ENCODE measurements around the gene COL18A1. TPM values are rescaled to one million over a fixed set of nuclear protein-coding genes. Genes with fewer than 3 reads are reported as not detected.

COL18A1 gene
- total and polyA plus RNA-seq, 3 experiments from 2014 or later: 1.9 to 4.7 (median 2.2) TPM

GRCh38 chr21:45494135-45494850 lies 89.3 kb downstream of the COL18A1 start:
- CTCF ChIA-PET: no interaction called here
- Mint-ChIP-seq H3K27ac (no peak overlapping the region), H3K4me1 (no peaks in the 10 kb centered on the region), H3K9me3 (no peaks in the 10 kb centered on the region), H3K4me3 (no peak overlapping the region), H3K36me3 (no peaks in the 10 kb centered on the region), H3K27me3 (no peaks in the 10 kb centered on the region)
- POLR2A ChIA-PET: no interaction called here
- no peaks in the 10 kb centered on the region for H3K27me3 ChIP-seq (ENCODE audit: insufficient read depth, low read length, poor library complexity, severe bottlenecking)
- H3K4me1 ChIP-seq (ENCODE audit: insufficient read depth, low read length): peaks cover 2% of the 10 kb centered on the region
- no peaks in the 10 kb centered on the region for H3K36me3 ChIP-seq (ENCODE audit: insufficient read depth, low read length)
- DNase-seq: no peak
- no peak overlapping the region for H3K4me3 ChIP-seq (ENCODE audit: low read length)
- no peaks in the 10 kb centered on the region for H3K9me3 ChIP-seq (ENCODE audit: low read length)
- H3K27ac ChIP-seq (ENCODE audit: low read depth, low read length): no peak overlapping the region

GRCh38 chr21:45494851-45495680 lies 90.1 kb downstream of the COL18A1 start:
- CTCF ChIA-PET: no interaction called here

GRCh38 chr21:45496151-45496967 lies 91.4 kb downstream of the COL18A1 start:
- H3K36me3 Mint-ChIP-seq: no peaks in the 10 kb centered on the region
- no peak overlapping the region for H3K4me3 Mint-ChIP-seq
- H3K27ac Mint-ChIP-seq: no peak overlapping the region
- POLR2A ChIA-PET: no interaction called here
- no peaks in the 10 kb centered on the region for H3K9me3 Mint-ChIP-seq
- H3K4me3 ChIP-seq (ENCODE audit: low read length): no peak overlapping the region
- no peaks in the 10 kb centered on the region for H3K36me3 ChIP-seq (ENCODE audit: insufficient read depth, low read length)
- no peak overlapping the region for H3K27ac ChIP-seq (ENCODE audit: low read depth, low read length)
- peak in 1 of 5 donors; percentile 17 for DNase-seq
- H3K9me3 ChIP-seq (ENCODE audit: low read length): no peaks in the 10 kb centered on the region
- H3K27me3 ChIP-seq (ENCODE audit: insufficient read depth, low read length, poor library complexity, severe bottlenecking): no peaks in the 10 kb centered on the region
- H3K27me3 Mint-ChIP-seq: no peaks in the 10 kb centered on the region
- H3K4me1 ChIP-seq (ENCODE audit: insufficient read depth, low read length): no peaks in the 10 kb centered on the region
- CTCF ChIA-PET: no interaction called here
- peaks cover 0 to 2% (median 0%) of the 10 kb centered on the region in 3 donors for H3K4me1 Mint-ChIP-seq

More at GRCh38 chr21:45494851-45495680, 90.1 kb downstream of the COL18A1 start:
- Mint-ChIP-seq H3K9me3 (no peaks in the 10 kb centered on the region), H3K36me3 (no peaks in the 10 kb centered on the region), H3K27me3 (no peaks in the 10 kb centered on the region), H3K4me1 (peaks cover 0 to 2% (median 0%) of the 10 kb centered on the region in 3 donors), H3K27ac (no peak overlapping the region), H3K4me3 (no peak overlapping the region)
- Histone ChIP-seq H3K4me3 (ENCODE audit: low read length) (no peak overlapping the region), H3K27me3 (ENCODE audit: insufficient read depth, low read length, poor library complexity, severe bottlenecking) (no peaks in the 10 kb centered on the region), H3K4me1 (ENCODE audit: insufficient read depth, low read length) (no peaks in the 10 kb centered on the region), H3K9me3 (ENCODE audit: low read length) (no peaks in the 10 kb centered on the region), H3K27ac (ENCODE audit: low read depth, low read length) (no peak overlapping the region), H3K36me3 (ENCODE audit: insufficient read depth, low read length) (no peaks in the 10 kb centered on the region)
- POLR2A ChIA-PET: no interaction called here
- DNase-seq: no peak

GRCh38 chr21:45496968-45497845 lies 92.2 kb downstream of the COL18A1 start:
- CTCF ChIA-PET: no interaction called here
- Mint-ChIP-seq H3K36me3 (no peaks in the 10 kb centered on the region), H3K27me3 (no peaks in the 10 kb centered on the region), H3K4me1 (peaks cover 0 to 2% (median 0%) of the 10 kb centered on the region in 3 donors), H3K9me3 (no peaks in the 10 kb centered on the region), H3K27ac (no peak overlapping the region), H3K4me3 (no peak overlapping the region)
- Histone ChIP-seq H3K4me1 (ENCODE audit: insufficient read depth, low read length) (no peaks in the 10 kb centered on the region), H3K4me3 (ENCODE audit: low read length) (no peak overlapping the region), H3K9me3 (ENCODE audit: low read length) (no peaks in the 10 kb centered on the region), H3K27me3 (ENCODE audit: insufficient read depth, low read length, poor library complexity, severe bottlenecking) (no peaks in the 10 kb centered on the region), H3K27ac (ENCODE audit: low read depth, low read length) (no peak overlapping the region), H3K36me3 (ENCODE audit: insufficient read depth, low read length) (no peaks in the 10 kb centered on the region)
- DNase-seq: peak in 1 of 5 donors; percentile 27
- POLR2A ChIA-PET: no interaction called here

- Mint-ChIP-seq H3K27ac (no peak overlapping the region), H3K36me3 (no peaks in the 10 kb centered on the region), H3K4me1 (peaks cover 0 to 2% (median 0%) of the 10 kb centered on the region in 3 donors), H3K4me3 (no peak overlapping the region), H3K27me3 (no peaks in the 10 kb centered on the region), H3K9me3 (no peaks in the 10 kb centered on the region)
- H3K4me1 ChIP-seq (ENCODE audit: insufficient read depth, low read length): no peaks in the 10 kb centered on the region
- H3K9me3 ChIP-seq (ENCODE audit: low read length): no peaks in the 10 kb centered on the region
- no peak overlapping the region for H3K4me3 ChIP-seq (ENCODE audit: low read length)
- no peaks in the 10 kb centered on the region for H3K36me3 ChIP-seq (ENCODE audit: insufficient read depth, low read length)
- ChIA-PET CTCF (no interaction called here), POLR2A (no interaction called here)
- no peak overlapping the region for H3K27ac ChIP-seq (ENCODE audit: low read depth, low read length)
- no peaks in the 10 kb centered on the region for H3K27me3 ChIP-seq (ENCODE audit: insufficient read depth, low read length, poor library complexity, severe bottlenecking)
- peak in 1 of 5 donors; percentile 26 for DNase-seq
These were observed 93.1 kb downstream of the COL18A1 start for GRCh38 chr21:45497846-45498645.

GRCh38 chr21:45498646-45499000 lies 93.7 kb downstream of the COL18A1 start:
- Mint-ChIP-seq H3K9me3 (no peaks in the 10 kb centered on the region), H3K36me3 (no peaks in the 10 kb centered on the region), H3K4me3 (no peak overlapping the region), H3K27me3 (no peaks in the 10 kb centered on the region), H3K27ac (no peak overlapping the region), H3K4me1 (peaks cover 0 to 2% (median 0%) of the 10 kb centered on the region in 3 donors)
- POLR2A ChIA-PET: no interaction called here
- CTCF ChIA-PET: no interaction called here
- no peak overlapping the region for H3K27ac ChIP-seq (ENCODE audit: low read depth, low read length)
- no peak for DNase-seq
- no peaks in the 10 kb centered on the region for H3K36me3 ChIP-seq (ENCODE audit: insufficient read depth, low read length)
- no peaks in the 10 kb centered on the region for H3K27me3 ChIP-seq (ENCODE audit: insufficient read depth, low read length, poor library complexity, severe bottlenecking)
- H3K9me3 ChIP-seq (ENCODE audit: low read length): no peaks in the 10 kb centered on the region
- H3K4me1 ChIP-seq (ENCODE audit: insufficient read depth, low read length): no peaks in the 10 kb centered on the region
- no peak overlapping the region for H3K4me3 ChIP-seq (ENCODE audit: low read length)

- H3K27me3 ChIP-seq (ENCODE audit: insufficient read depth, low read length, poor library complexity, severe bottlenecking): no peaks in the 10 kb centered on the region
- Mint-ChIP-seq H3K27me3 (no peaks in the 10 kb centered on the region), H3K4me1 (peaks cover 0 to 2% (median 0%) of the 10 kb centered on the region in 3 donors), H3K36me3 (no peaks in the 10 kb centered on the region), H3K27ac (peak overlapping the region in 1 of 8 donors; percentile 9), H3K4me3 (no peak overlapping the region), H3K9me3 (no peaks in the 10 kb centered on the region)
- H3K27ac ChIP-seq (ENCODE audit: low read depth, low read length): no peak overlapping the region
- H3K36me3 ChIP-seq (ENCODE audit: insufficient read depth, low read length): no peaks in the 10 kb centered on the region
- ChIA-PET CTCF (no interaction called here), POLR2A (no interaction called here)
- DNase-seq: peak in 1 of 5 donors; percentile 18
- no peaks in the 10 kb centered on the region for H3K4me1 ChIP-seq (ENCODE audit: insufficient read depth, low read length)
- no peaks in the 10 kb centered on the region for H3K9me3 ChIP-seq (ENCODE audit: low read length)
- H3K4me3 ChIP-seq (ENCODE audit: low read length): no peak overlapping the region
These were observed 94.3 kb downstream of the COL18A1 start for GRCh38 chr21:45499201-45499750.

Measured in CD8-positive, alpha-beta memory T cell (primary cell).